Measurements from ENCODE around the gene PPP2R5C.

The PPP2R5C gene

DNA sequence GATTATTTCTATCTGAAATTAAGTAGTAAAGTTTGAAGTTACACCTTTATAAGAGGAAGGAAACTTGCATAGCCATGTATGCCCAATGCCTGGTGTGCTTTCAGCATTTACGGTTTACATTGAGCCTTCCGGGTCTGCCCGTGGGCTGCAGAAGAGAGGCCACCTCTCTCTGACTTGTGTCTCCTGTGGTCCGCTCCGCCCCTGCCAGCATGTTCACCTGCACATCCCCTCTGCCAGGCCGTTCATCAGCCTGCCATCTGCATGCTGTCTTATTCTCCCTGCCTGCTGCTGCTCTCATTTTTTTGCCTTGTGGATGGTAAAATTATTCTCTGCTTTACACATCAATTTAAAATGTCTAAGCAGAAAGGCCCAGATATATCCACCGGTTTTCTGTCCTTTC lies 161.4 kb downstream of the PPP2R5C start:
- H3K4me3 Mint-ChIP-seq: no peak overlapping the region
- H3K9me3 Mint-ChIP-seq: no peaks in the 10 kb centered on the region
- peaks cover 30% of the 10 kb centered on the region for H3K36me3 Mint-ChIP-seq (ENCODE audit: low read depth)
- peaks cover 14% of the 10 kb centered on the region for H3K4me1 Mint-ChIP-seq
- TF ChIP-seq, protein P1, sequence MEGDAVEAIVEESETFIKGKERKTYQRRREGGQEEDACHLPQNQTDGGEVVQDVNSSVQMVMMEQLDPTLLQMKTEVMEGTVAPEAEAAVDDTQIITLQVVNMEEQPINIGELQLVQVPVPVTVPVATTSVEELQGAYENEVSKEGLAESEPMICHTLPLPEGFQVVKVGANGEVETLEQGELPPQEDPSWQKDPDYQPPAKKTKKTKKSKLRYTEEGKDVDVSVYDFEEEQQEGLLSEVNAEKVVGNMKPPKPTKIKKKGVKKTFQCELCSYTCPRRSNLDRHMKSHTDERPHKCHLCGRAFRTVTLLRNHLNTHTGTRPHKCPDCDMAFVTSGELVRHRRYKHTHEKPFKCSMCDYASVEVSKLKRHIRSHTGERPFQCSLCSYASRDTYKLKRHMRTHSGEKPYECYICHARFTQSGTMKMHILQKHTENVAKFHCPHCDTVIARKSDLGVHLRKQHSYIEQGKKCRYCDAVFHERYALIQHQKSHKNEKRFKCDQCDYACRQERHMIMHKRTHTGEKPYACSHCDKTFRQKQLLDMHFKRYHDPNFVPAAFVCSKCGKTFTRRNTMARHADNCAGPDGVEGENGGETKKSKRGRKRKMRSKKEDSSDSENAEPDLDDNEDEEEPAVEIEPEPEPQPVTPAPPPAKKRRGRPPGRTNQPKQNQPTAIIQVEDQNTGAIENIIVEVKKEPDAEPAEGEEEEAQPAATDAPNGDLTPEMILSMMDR (IDR thresholded peaks at IDR 0.05): no peak
- no peak for DNase-seq
- peaks cover 3% of the 10 kb centered on the region for H3K27me3 Mint-ChIP-seq (ENCODE audit: low read depth, poor library complexity)
- peak overlapping the region; percentile 73 for H3K27ac Mint-ChIP-seq

DNA sequence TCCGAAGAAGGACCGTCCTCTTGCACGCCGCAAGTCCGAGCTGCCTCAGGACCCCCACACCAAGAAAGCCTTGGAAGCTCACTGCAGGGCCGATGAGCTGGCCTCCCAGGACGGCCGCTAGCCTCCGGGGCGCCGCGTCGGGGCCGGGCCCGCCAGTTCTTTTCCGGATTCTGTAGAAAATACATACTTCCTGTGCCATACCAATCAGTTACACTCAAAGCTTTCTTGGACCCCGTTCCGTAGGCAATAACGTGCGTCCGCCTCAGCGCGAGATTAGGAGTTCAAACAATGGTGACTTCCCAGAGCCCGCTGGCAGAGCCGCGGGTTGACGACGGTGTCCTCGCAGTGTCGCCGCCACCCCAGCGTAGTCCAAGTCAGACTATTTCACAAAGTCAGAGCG lies 163.6 kb downstream of the PPP2R5C start:
- H3K36me3 Mint-ChIP-seq (ENCODE audit: low read depth): peaks cover 42% of the 10 kb centered on the region
- H3K4me1 Mint-ChIP-seq: peaks cover 8% of the 10 kb centered on the region
- no peak for DNase-seq
- H3K9me3 Mint-ChIP-seq: no peaks in the 10 kb centered on the region
- TF ChIP-seq, protein P1 (IDR thresholded peaks at IDR 0.05): no peak
- no peak overlapping the region for H3K4me3 Mint-ChIP-seq
- peaks cover 3% of the 10 kb centered on the region for H3K27me3 Mint-ChIP-seq (ENCODE audit: low read depth, poor library complexity)
- no peak overlapping the region for H3K27ac Mint-ChIP-seq

DNA sequence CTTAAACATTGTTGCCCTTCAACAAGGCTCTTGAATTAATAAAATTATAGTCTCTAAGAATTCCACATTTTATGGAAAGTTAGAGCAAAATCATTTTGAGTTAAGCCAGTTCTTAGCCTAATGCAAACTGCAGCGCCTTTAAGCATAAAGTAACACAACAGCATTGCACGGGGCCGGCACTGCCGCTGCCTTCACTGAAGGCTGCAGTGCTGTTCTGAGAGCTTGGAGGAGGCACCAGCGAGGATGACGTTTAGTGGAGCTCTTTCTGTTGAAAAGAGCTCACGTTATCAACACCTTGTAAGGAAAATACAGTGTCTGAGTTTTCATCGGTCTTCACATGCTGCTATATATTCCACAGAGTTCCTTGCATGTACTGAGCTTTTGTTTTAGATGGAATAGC lies 164.6 kb downstream of the PPP2R5C start:
- Mint-ChIP-seq H3K4me1 (peaks cover 8% of the 10 kb centered on the region), H3K27ac (no peak overlapping the region)
- DNase-seq: no peak

DNA sequence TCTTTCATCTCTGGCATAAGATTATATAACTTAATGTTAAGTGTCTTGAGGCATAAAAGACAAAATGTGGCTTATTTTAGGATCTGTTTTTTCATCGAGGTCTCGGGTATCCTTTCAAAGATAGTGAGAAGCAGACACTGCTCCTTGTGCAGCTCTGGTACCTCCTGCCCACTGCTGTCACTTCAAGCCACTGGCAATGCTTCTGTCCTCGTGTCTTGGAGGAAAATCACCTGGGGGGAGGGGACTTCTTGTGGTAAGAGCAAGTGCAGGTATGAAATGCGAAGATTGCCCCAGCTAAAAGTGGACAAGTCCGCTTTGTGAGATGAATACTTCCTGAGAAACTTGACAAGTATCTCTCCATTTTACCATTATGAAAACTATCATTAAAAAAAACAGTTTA lies 165.1 kb downstream of the PPP2R5C start:
- no peak for DNase-seq
- H3K4me1 Mint-ChIP-seq: peaks cover 8% of the 10 kb centered on the region
- H3K27ac Mint-ChIP-seq: no peak overlapping the region
- peaks cover 3% of the 10 kb centered on the region for H3K27me3 Mint-ChIP-seq (ENCODE audit: low read depth, poor library complexity)
- no peaks in the 10 kb centered on the region for H3K9me3 Mint-ChIP-seq
- peaks cover 30% of the 10 kb centered on the region for H3K36me3 Mint-ChIP-seq (ENCODE audit: low read depth)
- H3K4me3 Mint-ChIP-seq: no peak overlapping the region
- TF ChIP-seq, protein P1 (IDR thresholded peaks at IDR 0.05): no peak

More for the DNA sequence above, 164.6 kb downstream of the PPP2R5C start:
- TF ChIP-seq, protein P1 (IDR thresholded peaks at IDR 0.05): no peak
- Mint-ChIP-seq H3K27me3 (ENCODE audit: low read depth, poor library complexity) (peaks cover 3% of the 10 kb centered on the region), H3K4me3 (no peak overlapping the region), H3K36me3 (ENCODE audit: low read depth) (peaks cover 35% of the 10 kb centered on the region), H3K9me3 (no peaks in the 10 kb centered on the region)

DNA sequence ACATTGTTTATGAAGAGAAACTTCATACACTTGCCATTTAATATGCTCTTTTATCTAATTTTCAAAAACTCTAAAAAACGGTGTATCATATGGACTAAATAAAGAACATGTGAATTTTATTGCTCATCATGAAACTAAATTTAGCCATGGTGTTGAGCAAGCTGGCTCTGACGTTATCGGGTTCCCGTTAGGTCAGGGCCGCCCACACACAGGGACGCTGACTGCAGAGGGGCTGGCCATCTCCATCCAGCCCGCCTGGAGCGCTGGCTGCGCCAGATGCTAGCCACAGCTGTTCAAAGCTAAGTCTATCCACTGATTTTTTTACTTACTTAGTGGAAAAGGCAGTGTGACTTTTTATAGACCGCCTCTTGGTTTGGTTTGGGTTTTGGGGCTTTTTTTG lies 166.3 kb downstream of the PPP2R5C start:
- Mint-ChIP-seq H3K27me3 (ENCODE audit: low read depth, poor library complexity) (peaks cover 3% of the 10 kb centered on the region), H3K36me3 (ENCODE audit: low read depth) (peaks cover 25% of the 10 kb centered on the region), H3K27ac (peak overlapping the region; percentile 29), H3K4me1 (peaks cover 11% of the 10 kb centered on the region), H3K4me3 (no peak overlapping the region), H3K9me3 (no peaks in the 10 kb centered on the region)
- TF ChIP-seq, protein P1 (IDR thresholded peaks at IDR 0.05): no peak
- DNase-seq: peak; percentile 29

DNA sequence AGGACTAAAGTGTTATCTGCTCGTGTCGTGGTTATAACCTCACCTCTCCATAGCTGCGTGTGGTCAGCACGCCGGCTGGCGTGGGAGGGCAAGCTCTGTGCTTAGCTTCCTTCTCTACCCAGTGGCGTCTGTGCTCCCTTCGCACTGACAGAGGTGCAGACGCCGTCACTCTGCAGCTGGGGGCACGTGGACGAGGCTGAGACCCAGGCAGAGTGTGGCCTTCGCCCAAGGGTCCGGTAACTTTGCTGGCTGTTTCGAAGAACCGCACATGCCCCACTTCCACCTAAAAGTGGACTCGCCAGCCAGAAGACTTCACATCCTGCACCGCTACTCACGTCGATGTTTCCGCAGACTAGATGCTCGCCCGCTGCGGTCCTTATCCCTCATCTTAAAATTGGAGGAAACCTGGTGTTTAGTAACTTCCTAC lies 166.9 kb downstream of the PPP2R5C start:
- H3K9me3 Mint-ChIP-seq: no peaks in the 10 kb centered on the region
- peaks cover 13% of the 10 kb centered on the region for H3K4me1 Mint-ChIP-seq
- TF ChIP-seq, protein P1 (IDR thresholded peaks at IDR 0.05): no peak
- no peak for DNase-seq
- peaks cover 6% of the 10 kb centered on the region for H3K27me3 Mint-ChIP-seq (ENCODE audit: low read depth, poor library complexity)
- H3K27ac Mint-ChIP-seq: peak overlapping the region; percentile 29
- H3K36me3 Mint-ChIP-seq (ENCODE audit: low read depth): peaks cover 22% of the 10 kb centered on the region
- H3K4me3 Mint-ChIP-seq: no peak overlapping the region
